ENCODE data around the gene SHANK1. TPM values are rescaled to one million over a fixed set of nuclear protein-coding genes. Genes with fewer than 3 reads are reported as not detected.
"Not testable (repeated sequence)": the region's sequence is repeated elsewhere in the genome, so short reads cannot be mapped to it uniquely, and the experiment has no call there.

The SHANK1 gene
- total RNA-seq, 2 experiments from 2014 or later = not detected

DNA sequence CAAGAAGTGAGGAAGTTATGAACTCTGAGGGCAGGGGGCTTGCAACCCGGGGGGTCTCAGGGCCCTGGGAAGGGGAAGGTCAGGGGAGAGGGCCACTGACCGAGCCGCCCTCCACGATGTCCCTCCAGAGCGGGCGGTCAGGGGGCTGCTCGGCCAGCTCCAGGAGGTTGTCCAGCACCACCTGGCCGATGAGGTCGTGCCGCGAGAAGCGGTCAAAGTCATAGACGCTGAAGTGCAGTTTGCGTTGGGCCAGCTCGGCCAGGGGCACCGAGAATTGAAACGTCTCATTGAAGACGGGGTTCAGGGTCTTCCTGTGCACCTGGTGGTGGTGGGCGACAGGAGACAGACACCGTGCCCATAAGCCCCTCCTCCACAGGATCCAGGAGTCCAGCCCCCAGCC is 90.4 kb downstream of the SHANK1 start:
- Mint-ChIP-seq H3K36me3 (peaks cover 1% of the 10 kb centered on the region), H3K9me3 (peaks cover 8% of the 10 kb centered on the region), H3K4me3 (no peak overlapping the region), H3K27me3 (no peaks in the 10 kb centered on the region), H3K27ac (no peak overlapping the region), H3K4me1 (no peaks in the 10 kb centered on the region)
- DNase-seq (no peak), ATAC-seq (ENCODE audit: low read depth) (no peak)
- POLR2A ChIA-PET = no interaction called here

DNA sequence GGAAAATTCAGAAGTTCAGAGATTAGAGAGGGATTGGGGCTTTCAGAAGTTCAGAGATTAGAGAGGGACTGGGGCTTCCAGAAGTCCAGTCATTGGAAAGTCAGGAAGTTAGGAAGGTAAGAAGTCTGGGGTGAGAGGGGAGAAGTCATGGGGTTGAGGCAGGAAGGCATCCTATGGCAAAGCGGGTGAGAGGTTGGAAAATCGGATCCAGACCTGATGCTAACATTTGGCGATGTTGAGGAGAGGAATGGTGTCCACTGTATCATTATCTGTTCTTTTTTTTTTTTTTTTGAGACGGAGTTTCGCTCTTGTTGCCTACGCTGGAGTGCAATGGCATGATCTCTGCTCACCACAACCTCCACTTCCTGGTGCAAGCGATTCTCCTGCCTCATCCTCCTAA is 91.1 kb downstream of the SHANK1 start:
- POLR2A ChIA-PET = no interaction called here
- Mint-ChIP-seq H3K27me3 (no peaks in the 10 kb centered on the region), H3K27ac (no peak overlapping the region), H3K9me3 (peaks cover 4% of the 10 kb centered on the region), H3K4me1 (no peaks in the 10 kb centered on the region), H3K4me3 (no peak overlapping the region), H3K36me3 (peaks cover 1% of the 10 kb centered on the region)
- ATAC-seq (ENCODE audit: low read depth) (no peak), DNase-seq (no peak)

DNA sequence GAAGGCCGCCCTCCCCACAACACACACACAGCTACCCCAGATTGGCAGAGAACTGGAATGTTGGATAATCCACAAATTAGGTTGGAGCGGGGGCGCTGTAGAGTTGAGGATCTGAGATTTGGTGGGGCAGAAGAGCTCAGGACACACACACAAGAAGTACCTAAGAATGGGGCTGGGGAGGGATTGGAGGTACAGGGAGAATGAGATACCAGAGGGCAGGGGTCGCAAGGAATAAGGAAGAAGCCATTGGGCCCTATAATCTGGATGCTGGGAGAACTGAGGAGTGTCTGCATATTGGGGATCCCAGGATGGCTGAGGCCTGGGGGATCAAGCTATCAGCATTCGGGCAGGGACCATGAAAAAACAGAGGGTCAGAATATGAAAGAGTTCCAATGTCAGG is 91.5 kb downstream of the SHANK1 start:
- Mint-ChIP-seq H3K27me3 (no peaks in the 10 kb centered on the region), H3K4me3 (no peak overlapping the region), H3K36me3 (no peaks in the 10 kb centered on the region), H3K4me1 (no peaks in the 10 kb centered on the region), H3K9me3 (no peaks in the 10 kb centered on the region), H3K27ac (no peak overlapping the region)
- POLR2A ChIA-PET = no interaction called here
- no peak for ATAC-seq (ENCODE audit: low read depth)
- no peak for DNase-seq

DNA sequence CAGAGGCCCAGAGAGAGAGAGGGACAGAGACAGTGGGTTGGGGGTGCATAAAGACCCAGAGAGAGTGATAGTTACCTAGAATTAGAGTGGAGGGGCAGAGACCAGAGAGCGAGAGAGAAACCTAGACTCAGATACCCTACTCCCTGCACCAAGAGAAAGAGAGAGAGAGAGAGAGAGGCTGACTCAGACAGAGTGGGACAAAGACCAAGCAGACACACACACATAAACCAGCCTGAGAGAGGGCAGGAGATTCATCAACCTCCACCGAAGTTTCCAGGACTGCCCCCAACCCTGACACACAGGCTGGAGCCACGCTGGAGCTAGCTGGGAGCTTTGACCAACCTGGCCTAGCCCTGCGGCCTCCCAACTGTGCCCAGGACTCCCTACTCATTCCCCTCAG is 92.8 kb downstream of the SHANK1 start:
- ATAC-seq (ENCODE audit: low read depth) (no peak), DNase-seq (no peak)
- Mint-ChIP-seq H3K4me3 (no peak overlapping the region), H3K27ac (no peak overlapping the region), H3K9me3 (no peaks in the 10 kb centered on the region), H3K36me3 (no peaks in the 10 kb centered on the region), H3K27me3 (no peaks in the 10 kb centered on the region), H3K4me1 (no peaks in the 10 kb centered on the region)
- POLR2A ChIA-PET = no interaction called here

DNA sequence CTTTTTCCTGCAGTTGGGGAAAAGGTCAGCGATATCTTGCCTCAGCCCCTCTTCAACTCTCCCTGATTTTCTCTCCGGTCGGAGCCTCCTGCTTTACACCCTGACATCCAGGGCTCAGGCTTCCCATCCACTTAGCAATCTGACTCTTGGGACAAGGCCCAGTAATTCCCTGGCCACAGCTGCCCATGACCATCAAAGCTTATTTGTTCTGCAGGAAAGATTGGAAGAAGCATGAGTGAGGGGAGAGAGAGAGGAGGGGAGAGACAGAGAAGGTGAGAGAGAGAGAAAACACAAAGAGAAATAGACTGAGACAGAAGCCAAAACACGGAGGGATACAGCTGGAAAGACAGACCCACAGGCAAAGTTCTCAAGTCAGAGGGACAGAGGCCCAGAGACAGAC is 93.6 kb downstream of the SHANK1 start:
- Mint-ChIP-seq H3K4me3 (no peak overlapping the region), H3K27me3 (no peaks in the 10 kb centered on the region), H3K4me1 (no peaks in the 10 kb centered on the region), H3K36me3 (no peaks in the 10 kb centered on the region), H3K9me3 (no peaks in the 10 kb centered on the region), H3K27ac (no peak overlapping the region)
- ATAC-seq (ENCODE audit: low read depth) (no peak), DNase-seq (no peak)
- POLR2A ChIA-PET = no interaction called here

DNA sequence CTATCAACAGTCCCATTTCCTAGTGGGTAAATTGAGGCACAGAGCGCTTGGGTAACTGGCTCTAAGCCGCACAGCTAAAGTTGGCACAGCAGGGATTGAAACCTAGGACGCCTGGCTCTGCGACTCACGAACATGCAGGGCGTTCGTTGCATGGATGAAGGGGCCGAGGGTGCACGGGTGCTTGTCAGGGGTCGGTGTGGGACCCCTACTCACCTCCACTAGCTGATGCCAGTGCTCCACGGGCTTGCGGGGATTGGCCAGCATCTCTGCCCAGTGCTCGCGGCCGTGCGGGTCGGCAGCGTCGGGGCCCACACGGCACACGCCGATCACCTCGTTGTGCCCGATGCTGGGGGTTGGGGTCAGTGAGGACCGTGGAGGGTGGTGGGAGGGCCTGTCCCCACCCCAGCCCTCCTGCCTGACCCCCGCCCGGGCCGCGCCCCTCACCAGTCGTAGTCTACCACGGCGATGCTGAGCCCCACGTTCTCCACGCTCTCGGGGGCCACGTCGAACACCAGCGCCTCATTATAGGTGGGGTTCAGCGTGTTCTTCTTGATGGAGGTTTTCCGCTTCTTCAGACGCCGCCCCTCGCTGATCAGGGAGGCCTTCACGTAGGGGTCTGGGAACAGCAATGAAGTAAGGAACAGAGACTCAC is 94.5 kb downstream of the SHANK1 start:
- H3K27me3 Mint-ChIP-seq = no peaks in the 10 kb centered on the region
- no peak overlapping the region for H3K4me3 Mint-ChIP-seq
- ATAC-seq (ENCODE audit: low read depth) (no peak), DNase-seq (no peak)
- H3K27ac Mint-ChIP-seq = no peak overlapping the region
- no peaks in the 10 kb centered on the region for H3K4me1 Mint-ChIP-seq
- H3K36me3 Mint-ChIP-seq = no peaks in the 10 kb centered on the region
- POLR2A ChIA-PET = no interaction called here
- no peaks in the 10 kb centered on the region for H3K9me3 Mint-ChIP-seq

DNA sequence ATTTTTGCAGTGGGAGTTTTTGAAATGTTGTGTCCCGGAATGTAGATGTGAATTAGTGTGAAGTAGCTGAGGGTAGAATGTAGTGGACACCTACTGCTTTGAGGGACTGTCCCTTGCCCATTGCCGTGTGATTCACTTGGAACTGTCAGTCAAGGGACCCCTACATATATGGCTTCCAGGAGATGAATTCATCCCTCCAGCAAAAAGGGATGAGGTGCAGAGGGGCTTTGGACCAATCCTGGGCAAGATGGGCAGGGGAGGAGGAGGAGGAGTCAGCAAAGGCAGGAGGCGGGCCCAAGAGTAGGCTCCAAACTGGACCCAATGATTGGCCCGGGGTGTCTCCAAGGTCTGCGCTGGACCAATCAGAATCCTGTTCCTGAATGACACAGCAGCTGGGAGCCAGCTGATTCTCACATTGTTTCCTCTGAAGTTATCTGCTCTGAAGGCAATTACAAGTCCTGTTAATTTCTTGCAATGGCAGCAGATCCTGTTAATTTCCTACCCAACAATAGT is 99.2 kb downstream of the SHANK1 start:
- DNase-seq; H3K36me3 Mint-ChIP-seq; H3K4me1 Mint-ChIP-seq; H3K27ac Mint-ChIP-seq; H3K9me3 Mint-ChIP-seq; H3K27me3 Mint-ChIP-seq; H3K4me3 Mint-ChIP-seq; ATAC-seq (ENCODE audit: low read depth): not testable (repeated sequence)
- POLR2A ChIA-PET = interaction anchor here (0.7 kb wide), 1 partner anchor 1811 kb away, joined by 3 read pairs; no protein-coding TSS in a partner anchor

DNA sequence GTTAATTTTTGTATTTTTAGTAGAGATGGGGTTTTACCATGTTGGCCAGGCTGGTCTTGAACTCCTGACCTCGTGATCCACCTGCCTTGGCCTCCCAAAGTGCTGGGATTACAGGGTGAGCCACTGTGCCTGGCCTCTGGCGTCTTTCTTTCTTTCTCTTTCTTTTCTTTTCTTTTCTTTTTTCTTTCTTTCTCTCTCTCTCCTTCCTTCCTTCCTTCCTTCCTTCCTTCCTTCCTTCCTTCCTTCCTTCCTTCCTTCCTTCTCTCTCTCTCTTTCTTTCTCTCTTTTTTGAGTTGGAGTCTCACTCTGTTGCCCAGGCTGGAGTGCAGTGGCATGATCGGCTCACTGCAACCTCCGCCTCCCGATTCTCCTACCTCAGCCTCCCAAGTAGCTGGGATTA is 100.4 kb downstream of the SHANK1 start:
- H3K9me3 Mint-ChIP-seq; H3K27me3 Mint-ChIP-seq; H3K4me1 Mint-ChIP-seq; DNase-seq; H3K36me3 Mint-ChIP-seq; H3K4me3 Mint-ChIP-seq; ATAC-seq (ENCODE audit: low read depth); POLR2A ChIA-PET; H3K27ac Mint-ChIP-seq: not testable (repeated sequence)

DNA sequence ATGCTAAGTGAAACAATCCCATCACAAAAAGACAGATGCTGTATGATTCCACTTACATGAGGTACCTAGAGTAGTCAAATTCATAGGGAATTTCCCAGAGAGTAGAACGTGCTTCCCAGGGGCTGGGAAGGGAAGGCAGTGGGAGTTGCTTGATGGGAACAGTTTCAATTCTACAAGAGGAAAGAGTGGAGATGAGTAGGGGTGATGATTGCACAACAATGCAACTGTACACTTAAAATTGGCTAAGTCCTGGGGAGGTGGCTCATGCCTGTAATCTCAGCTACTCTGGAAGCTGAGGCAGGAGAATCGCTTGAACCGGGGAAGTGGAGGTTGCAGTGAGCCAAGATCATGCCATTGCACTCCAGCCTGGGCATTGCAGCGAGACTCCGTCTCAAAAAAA is 101.2 kb downstream of the SHANK1 start:
- POLR2A ChIA-PET; ATAC-seq (ENCODE audit: low read depth): not testable (repeated sequence)

DNA sequence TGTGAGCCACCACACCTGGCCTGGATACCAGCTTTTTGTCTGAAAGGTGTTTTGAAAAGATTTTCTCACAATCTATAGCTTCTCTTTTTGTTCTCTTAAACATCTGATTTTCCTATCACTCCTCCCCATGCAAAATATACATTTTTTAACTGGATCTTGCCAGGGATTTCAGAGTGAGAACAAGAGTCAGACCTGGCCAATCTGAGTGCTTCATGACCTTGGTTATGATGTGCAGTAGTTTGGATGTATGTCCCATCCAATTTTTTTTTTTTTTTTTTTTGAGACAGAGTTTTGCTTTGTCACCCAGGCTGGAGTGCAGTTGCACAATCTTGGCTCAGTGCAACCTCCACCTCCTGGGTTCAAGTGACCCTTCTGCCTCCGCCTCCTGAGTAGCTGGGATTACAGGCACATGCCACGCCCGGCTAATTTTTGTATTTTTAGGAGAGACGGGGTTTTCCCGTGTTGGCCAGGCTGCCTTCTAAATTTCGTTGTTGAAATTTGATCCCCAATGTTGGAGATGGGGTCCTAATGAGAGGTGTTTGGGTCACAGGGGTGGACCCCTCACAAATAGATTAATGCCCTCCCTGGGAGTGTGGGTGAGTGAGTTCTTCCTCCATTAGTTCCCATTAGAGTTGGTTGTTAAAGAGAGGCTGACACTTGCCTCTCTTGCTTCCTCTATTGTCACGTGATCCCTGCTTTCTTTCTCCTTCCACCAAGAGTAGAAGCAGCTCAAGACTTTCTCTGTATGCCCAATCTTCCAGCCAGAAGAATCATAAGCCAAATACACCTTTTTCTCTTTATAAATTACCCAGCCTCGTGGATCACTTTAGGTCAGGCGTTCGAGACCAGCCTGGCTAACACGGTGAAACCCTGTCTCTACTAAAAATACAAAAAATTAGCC is 106.8 kb downstream of the SHANK1 start:
- POLR2A ChIA-PET; ATAC-seq (ENCODE audit: low read depth); H3K27ac Mint-ChIP-seq; H3K4me3 Mint-ChIP-seq; H3K36me3 Mint-ChIP-seq; H3K27me3 Mint-ChIP-seq; H3K4me1 Mint-ChIP-seq; DNase-seq; H3K9me3 Mint-ChIP-seq: not testable (repeated sequence)

More for the DNA sequence above, 101.2 kb downstream of the SHANK1 start:
- not testable (repeated sequence) for H3K4me3 Mint-ChIP-seq, H3K4me1 Mint-ChIP-seq, H3K27ac Mint-ChIP-seq, H3K9me3 Mint-ChIP-seq, H3K27me3 Mint-ChIP-seq, H3K36me3 Mint-ChIP-seq, DNase-seq

Other genes starting within 250 kb of the SHANK1 start
- 10 to 100 TPM; 56.0 to 60.7 TPM for gene EMC10, start 243.3 kb downstream of the SHANK1 start, total RNA-seq
- under 1 TPM; 0.50 to 0.57 TPM for gene GARIN5A, start 243.0 kb downstream of the SHANK1 start, total RNA-seq
- gene JOSD2, start 208.6 kb downstream of the SHANK1 start, total RNA-seq = 10 to 100 TPM; 31.5 to 37.3 TPM
- gene ASPDH, start 205.9 kb downstream of the SHANK1 start, total RNA-seq = not detected
- gene LRRC4B, start 151.4 kb downstream of the SHANK1 start, total RNA-seq = not detected
- under 1 TPM; 0.17 TPM for gene SYT3, start 79.9 kb downstream of the SHANK1 start, total RNA-seq
- gene C19orf81, start 70.4 kb downstream of the SHANK1 start, total RNA-seq = 1 to 10 TPM in 1 of 2 experiments, under 1 TPM in 1; 0.75 to 2.0 TPM
- gene CLEC11A, start 3.6 kb upstream of the SHANK1 start, total RNA-seq = 1 to 10 TPM; 2.4 to 2.7 TPM
- not detected for gene GPR32, start 50.7 kb upstream of the SHANK1 start, total RNA-seq
- not detected for gene ACP4, start 70.6 kb upstream of the SHANK1 start, total RNA-seq
- gene KLK1, start 104.0 kb upstream of the SHANK1 start, total RNA-seq = 1 to 10 TPM; 1.4 to 2.7 TPM
- not detected for gene KLK15, start 113.8 kb upstream of the SHANK1 start, total RNA-seq
- not detected for gene KLK3, start 135.1 kb upstream of the SHANK1 start, total RNA-seq
- gene KLK2, start 153.6 kb upstream of the SHANK1 start, total RNA-seq = under 1 TPM in 1 of 2 experiments, not detected in 1; 0.44 TPM
- gene KLK4, start 191.6 kb upstream of the SHANK1 start, total RNA-seq = not detected
- not detected for gene KLK5, start 233.2 kb upstream of the SHANK1 start, total RNA-seq
- gene KLK6, start 249.8 kb upstream of the SHANK1 start, total RNA-seq = not detected

All from activated naive CD8-positive, alpha-beta T cell treated with anti-CD3 and anti-CD28 coated beads, Interleukin-2, amount 10 ng/mL, durations not matched to agents 7 days and 5 days (primary cell).